Measurements from ENCODE around the gene MICA. TPM values are rescaled to one million over a fixed set of nuclear protein-coding genes. Genes with fewer than 3 reads are reported as not detected.

Gene MICA
- total and polyA plus RNA-seq, 9 of the 15 experiments (the other 6 are each of a cell fraction or from before 2014, with no cell fraction given): 11.8 to 24.6 (median 16.7) TPM

DNA sequence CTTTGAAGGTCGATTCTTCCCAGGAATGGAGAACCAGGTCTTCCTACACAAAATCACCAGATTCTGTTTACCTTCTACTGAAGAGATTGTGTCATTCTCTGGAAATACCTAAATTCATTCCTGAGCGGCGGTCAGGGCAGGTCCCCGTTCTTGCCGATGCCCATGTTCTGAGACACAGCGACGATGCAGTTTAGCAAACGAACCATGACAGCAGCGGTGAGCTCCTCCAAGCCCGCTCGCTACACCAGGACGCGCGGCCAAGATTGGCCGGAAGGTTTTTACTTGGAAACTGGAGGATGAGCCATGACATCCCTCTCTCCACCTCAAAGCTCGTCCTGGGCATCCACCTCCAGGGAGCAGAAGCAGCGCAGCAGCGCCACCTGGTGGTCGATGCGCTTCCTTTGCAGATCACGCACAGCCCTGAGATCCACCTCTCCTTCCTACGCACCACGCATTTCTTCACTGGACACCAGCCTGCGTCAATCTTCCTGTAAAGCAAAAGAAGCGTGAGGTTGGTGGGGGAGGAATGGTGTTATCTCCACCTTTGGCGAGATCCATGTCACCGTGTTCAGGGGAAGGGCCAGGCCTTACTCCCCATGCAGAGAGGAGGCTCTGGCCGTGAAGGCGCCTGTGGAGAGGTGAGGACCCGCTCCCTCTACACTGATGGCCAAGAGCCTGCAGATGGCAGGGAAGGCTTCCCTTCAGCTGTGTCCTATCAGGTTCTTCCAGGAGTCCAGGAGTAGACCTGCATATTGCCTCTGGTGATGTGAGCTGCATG lies 36.5 kb upstream of the MICA start (continued):
- no peak for TF ChIP-seq CBX1 (IDR thresholded peaks at IDR 0.05; ENCODE audit: low read depth)
- peak; percentile 40 to 56; a peak in 3 of 4 replicates for TF ChIP-seq NRF1 (conservative IDR thresholded peaks at IDR 0.05 in 1 of 2, IDR thresholded peaks at IDR 0.05 in 1 of 2)
- TF ChIP-seq CREM (IDR thresholded peaks at IDR 0.05; ENCODE audit: low read depth): peak; percentile 62; the same call in 1 of the 2 replicates
- TF ChIP-seq MAFK (IDR thresholded peaks at IDR 0.05; ENCODE audit: low read length): no peak; the same call in 1 of the 2 replicates
- TF ChIP-seq, protein P1, sequence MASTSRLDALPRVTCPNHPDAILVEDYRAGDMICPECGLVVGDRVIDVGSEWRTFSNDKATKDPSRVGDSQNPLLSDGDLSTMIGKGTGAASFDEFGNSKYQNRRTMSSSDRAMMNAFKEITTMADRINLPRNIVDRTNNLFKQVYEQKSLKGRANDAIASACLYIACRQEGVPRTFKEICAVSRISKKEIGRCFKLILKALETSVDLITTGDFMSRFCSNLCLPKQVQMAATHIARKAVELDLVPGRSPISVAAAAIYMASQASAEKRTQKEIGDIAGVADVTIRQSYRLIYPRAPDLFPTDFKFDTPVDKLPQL (IDR thresholded peaks at IDR 0.05; ENCODE audit: extremely low read depth, insufficient read length): no peak
- TF ChIP-seq ZKSCAN1 (IDR thresholded peaks at IDR 0.05; ENCODE audit: low read depth, low read length): 0 out of 2 replicates have a peak, but pooled peaks have one; percentile 12
- TF ChIP-seq LEF1 (IDR thresholded peaks at IDR 0.05): no peak
- peak; percentile 63; the same call in 1 of the 2 replicates for TF ChIP-seq RB1 (IDR thresholded peaks at IDR 0.05; ENCODE audit: low read depth)
- TF ChIP-seq TBL1XR1 (IDR thresholded peaks at IDR 0.05; ENCODE audit: low read length in 2 of 2): 0 out of 4 replicates have a peak, but pooled peaks of 1 of the 2 experiments have one; percentile 32
- peak; percentile 26; the same call in 1 of the 2 replicates for TF ChIP-seq SPI1 (IDR thresholded peaks at IDR 0.05; ENCODE audit: borderline replicate concordance, low read depth, low read length)
- peak; percentile 88 for TF ChIP-seq ZNF24 (IDR thresholded peaks at IDR 0.05)
- TF ChIP-seq, protein P2, sequence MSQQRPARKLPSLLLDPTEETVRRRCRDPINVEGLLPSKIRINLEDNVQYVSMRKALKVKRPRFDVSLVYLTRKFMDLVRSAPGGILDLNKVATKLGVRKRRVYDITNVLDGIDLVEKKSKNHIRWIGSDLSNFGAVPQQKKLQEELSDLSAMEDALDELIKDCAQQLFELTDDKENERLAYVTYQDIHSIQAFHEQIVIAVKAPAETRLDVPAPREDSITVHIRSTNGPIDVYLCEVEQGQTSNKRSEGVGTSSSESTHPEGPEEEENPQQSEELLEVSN (IDR thresholded peaks at IDR 0.05; ENCODE audit: borderline replicate concordance in 1 of 2, extremely low read depth in 1 of 2, insufficient read depth in 1 of 2, insufficient read length in 1 of 2, low read depth in 1 of 2, low read length in 1 of 2, poor library complexity in 1 of 2, severe bottlenecking in 1 of 2): peak in 1 of 2 experiments; percentile 6
- TF ChIP-seq MYNN (IDR thresholded peaks at IDR 0.05): 0 out of 2 replicates have a peak, but pooled peaks have one; percentile 14
- TF ChIP-seq MYNN (CRISPR knock-in tag; IDR thresholded peaks at IDR 0.05): no peak
- peak; percentile 95 for TF ChIP-seq ARID2 (IDR thresholded peaks at IDR 0.05)
- TF ChIP-seq, protein P3, sequence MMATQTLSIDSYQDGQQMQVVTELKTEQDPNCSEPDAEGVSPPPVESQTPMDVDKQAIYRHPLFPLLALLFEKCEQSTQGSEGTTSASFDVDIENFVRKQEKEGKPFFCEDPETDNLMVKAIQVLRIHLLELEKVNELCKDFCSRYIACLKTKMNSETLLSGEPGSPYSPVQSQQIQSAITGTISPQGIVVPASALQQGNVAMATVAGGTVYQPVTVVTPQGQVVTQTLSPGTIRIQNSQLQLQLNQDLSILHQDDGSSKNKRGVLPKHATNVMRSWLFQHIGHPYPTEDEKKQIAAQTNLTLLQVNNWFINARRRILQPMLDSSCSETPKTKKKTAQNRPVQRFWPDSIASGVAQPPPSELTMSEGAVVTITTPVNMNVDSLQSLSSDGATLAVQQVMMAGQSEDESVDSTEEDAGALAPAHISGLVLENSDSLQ (IDR thresholded peaks at IDR 0.05): peak; percentile 84
- TF ChIP-seq MAFG (tag; conservative IDR thresholded peaks at IDR 0.05): no peak
- TF ChIP-seq RAD21 (CRISPR knock-in tag; conservative IDR thresholded peaks at IDR 0.05 in 1 of 2, IDR thresholded peaks at IDR 0.05 in 1 of 2): peak; percentile 97 to 99
- TF ChIP-seq, protein P4, sequence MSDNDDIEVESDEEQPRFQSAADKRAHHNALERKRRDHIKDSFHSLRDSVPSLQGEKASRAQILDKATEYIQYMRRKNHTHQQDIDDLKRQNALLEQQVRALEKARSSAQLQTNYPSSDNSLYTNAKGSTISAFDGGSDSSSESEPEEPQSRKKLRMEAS (CRISPR knock-in tag; IDR thresholded peaks at IDR 0.05): no peak
- TF ChIP-seq, protein P5, sequence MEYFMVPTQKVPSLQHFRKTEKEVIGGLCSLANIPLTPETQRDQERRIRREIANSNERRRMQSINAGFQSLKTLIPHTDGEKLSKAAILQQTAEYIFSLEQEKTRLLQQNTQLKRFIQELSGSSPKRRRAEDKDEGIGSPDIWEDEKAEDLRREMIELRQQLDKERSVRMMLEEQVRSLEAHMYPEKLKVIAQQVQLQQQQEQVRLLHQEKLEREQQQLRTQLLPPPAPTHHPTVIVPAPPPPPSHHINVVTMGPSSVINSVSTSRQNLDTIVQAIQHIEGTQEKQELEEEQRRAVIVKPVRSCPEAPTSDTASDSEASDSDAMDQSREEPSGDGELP (CRISPR knock-in tag; IDR thresholded peaks at IDR 0.05; ENCODE audit: borderline replicate concordance): peak; percentile 51; the same call in 1 of the 2 replicates
- 0 out of 4 replicates have a peak, but pooled peaks of 1 of the 2 experiments have one; percentile 31 for TF ChIP-seq KDM4B (IDR thresholded peaks at IDR 0.05; ENCODE audit: borderline replicate concordance in 2 of 2, low read depth in 1 of 2)
- peak in 1 of 2 experiments; percentile 87; a peak in 2 of 4 replicates for TF ChIP-seq RCOR1 (IDR thresholded peaks at IDR 0.05; ENCODE audit: borderline replicate concordance in 1 of 2, low read depth in 2 of 2, low read length in 2 of 2)
- peak; percentile 63 for TF ChIP-seq BHLHE40 (IDR thresholded peaks at IDR 0.05; ENCODE audit: low read length)
- TF ChIP-seq HNRNPL (IDR thresholded peaks at IDR 0.05; ENCODE audit: low read depth, low read length): no peak
